GM12801 (cell line): ENCODE results near the gene CEP78.

Experiments
- TF ChIP-seq, protein P1 (sequence below): IDR thresholded peaks from one replicate; pipeline ENCODE4 v1.5.1; 2011; ENCODE audit warnings: control low read depth; ENCODE audit not compliant: insufficient read length; ENCODE audit errors: extremely low read depth

The CEP78 gene

DNA sequence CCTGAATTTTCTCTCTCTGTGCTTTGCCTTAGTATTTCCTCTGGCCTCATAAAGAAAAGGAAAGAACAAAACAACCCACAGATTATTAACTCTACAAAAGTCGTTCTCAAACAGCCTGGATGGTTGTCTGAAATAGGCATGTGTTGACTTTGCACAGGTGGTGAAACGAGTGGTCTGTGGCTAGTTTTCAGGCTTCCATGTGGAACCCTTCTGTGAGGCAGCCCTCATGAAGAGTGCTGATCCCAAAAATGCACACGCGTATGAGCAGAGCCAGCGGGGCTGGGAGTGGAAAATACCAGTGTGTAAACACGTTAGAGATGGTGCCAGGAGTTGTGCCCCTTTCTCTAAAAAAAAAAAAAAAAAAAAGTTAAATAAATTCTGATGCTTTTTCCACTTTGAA is 56.2 kb downstream of the CEP78 start:
- TF ChIP-seq, protein P1, sequence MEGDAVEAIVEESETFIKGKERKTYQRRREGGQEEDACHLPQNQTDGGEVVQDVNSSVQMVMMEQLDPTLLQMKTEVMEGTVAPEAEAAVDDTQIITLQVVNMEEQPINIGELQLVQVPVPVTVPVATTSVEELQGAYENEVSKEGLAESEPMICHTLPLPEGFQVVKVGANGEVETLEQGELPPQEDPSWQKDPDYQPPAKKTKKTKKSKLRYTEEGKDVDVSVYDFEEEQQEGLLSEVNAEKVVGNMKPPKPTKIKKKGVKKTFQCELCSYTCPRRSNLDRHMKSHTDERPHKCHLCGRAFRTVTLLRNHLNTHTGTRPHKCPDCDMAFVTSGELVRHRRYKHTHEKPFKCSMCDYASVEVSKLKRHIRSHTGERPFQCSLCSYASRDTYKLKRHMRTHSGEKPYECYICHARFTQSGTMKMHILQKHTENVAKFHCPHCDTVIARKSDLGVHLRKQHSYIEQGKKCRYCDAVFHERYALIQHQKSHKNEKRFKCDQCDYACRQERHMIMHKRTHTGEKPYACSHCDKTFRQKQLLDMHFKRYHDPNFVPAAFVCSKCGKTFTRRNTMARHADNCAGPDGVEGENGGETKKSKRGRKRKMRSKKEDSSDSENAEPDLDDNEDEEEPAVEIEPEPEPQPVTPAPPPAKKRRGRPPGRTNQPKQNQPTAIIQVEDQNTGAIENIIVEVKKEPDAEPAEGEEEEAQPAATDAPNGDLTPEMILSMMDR: no peak

DNA sequence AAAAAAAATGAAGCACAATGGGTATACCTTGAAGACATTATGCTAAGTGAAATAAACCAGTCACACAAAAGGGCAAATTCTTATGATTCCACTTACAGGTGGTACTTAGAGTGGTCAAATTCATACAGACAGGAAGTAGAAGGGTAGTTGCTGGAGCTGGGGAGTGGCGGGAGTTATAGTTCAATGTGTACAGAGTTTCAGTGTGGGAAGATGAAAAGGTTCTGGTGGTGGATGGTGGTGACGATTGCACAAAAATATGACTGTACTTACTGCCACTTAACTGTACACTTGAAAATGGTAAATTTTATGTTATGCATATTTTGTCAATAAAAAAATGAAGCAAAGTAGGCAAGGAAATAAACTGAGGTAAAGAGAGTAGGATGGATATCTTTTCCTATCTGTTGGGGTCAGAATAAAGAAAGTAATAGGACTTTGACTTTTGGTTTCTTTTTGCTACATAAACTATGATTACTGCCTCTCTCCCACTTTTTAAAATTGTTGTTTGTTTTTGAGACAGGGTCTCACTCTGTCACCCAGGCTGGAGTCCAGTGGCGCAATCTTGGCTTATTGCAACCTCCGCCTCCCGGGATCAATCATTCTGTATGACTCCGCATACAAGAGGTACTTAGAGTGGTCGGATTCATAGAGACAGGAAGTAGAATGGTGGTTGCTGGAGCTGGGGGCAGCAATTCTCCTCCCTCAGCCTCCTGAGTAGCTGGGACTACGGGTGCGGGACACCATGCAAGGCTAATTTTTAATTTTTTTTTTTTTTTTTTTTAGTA is 57.0 kb downstream of the CEP78 start:
- TF ChIP-seq, protein P1: no peak

DNA sequence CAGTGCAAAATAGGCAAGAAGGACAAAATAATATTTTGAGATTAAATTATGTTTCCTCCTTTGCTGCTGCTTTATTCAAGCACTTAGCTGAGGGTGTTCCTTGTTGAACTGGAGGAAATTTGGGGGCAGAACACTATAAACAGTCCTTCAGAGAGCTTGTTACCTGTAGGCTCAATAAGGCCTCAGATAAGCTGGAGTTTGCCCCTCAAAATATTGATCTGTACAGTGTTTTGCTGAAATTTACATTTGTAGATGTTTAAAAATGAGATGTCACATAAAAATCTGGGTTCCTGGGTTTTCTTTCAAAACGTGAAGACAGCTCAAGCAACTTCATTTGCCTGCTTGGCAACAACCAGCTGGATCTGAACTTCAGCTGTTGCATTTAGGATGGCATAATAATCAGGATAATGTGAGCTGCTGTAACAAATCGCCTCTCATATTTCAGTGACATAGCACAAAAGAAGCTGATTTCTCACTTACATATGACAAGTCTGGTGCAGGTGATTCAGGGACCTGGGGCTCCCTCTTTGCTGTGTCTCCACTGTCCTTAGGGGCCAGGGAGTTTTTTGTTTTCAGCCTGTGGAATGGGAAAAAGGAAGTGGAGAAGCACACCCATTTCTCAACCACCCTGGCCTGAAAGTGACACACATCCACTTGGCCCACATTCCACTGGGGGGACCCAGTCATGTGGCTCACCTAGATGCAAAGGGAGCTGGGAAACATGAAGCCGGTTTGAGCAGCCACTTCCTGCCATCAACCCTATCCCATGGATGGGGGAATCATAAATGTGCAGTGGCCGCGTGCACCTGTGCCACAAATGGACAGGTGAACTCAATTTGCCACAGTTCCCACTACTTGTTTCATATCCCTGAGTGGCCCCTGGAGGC is 58.7 kb downstream of the CEP78 start:
- TF ChIP-seq, protein P1: no peak

DNA sequence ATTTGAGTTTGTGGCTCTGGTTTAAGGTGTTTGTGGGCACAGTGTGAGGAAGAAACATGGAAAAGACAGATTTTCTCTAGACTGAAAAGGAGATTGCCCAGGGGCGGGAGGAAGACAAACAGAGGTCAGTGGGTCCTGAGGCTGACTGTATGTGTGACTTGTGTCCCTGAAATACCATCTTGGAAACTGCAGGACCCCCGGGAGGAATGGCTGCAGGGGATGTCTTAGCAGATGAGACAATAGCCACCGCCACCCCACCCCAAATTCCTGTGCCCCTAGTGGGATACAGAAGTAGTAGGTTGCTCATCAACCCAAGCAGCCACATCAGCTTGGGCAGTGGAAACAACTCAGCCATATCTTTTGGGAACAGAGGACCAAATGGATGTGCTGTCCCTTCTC is 59.3 kb downstream of the CEP78 start:
- TF ChIP-seq, protein P1: no peak

DNA sequence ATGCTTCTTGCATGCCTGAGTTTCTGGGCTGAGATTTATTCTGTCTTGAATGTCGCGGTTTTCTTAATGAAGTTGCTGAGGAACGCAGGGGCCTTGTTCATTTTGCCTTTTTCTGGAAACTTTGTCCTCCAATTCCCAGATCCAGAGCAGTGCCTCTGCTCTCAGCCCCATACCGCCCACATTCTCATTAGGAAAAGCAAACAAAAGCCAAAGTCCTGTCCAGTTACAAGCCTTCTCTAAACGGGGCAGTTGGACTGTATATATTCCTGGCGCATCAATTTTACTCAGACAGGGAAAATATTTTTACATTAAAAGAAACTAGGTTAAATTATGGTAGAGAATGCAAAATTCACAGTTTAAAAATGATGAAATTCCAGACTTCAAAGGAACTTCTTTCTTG is 59.9 kb downstream of the CEP78 start:
- TF ChIP-seq, protein P1: no peak

DNA sequence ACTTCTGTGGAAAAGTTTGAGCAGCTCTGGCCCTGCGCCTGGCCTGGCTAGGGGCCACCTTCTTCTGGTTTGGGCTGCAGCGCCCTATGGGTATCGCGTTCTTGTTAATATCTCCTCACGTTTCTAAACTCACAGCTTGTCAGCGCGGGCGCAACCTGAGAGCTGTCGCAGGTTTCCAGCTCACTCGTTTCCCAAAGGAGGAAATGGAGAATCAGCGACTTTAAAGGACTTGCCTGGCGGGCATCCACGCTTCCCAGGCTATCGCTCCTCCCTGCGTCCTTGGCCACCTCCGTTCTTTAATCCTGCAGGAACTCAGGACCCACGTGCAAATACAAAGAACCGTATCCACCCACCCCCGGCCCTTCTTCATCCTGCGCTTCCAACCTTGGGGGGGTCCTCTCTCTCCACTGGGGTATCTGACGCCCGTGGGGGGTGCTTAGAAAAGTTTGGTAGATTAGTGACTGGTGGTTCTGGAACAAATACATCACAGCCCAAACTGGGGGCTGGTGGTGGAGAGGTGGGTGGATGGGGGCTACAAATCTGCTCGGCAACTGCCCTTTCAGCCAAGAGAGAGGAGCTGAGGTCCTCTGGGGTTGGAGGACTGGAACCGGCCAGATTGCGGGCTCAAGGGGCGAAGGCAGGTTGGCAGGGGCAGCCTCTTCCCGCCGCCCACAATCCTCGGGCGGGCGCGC is 60.5 kb downstream of the CEP78 start:
- TF ChIP-seq, protein P1: no peak
